Esophagus mucosa (tissue), 1 donor: ENCODE results near the gene ZNF469. TPM values are rescaled to one million over a fixed set of nuclear protein-coding genes. Genes with fewer than 3 reads are reported as not detected.

Experiments used
- ATAC-seq: fragments of 200-7000 bp; cut with Tn5 transposase; one replicate; pipeline ENCODE4 v1.9.1; 2020
- total RNA-seq: library from RNA; stranded (reverse); gene quantifications from one replicate; pipeline ENCODE4 v1.2.4, GENCODE V29; 2023
- donor health status: DM: yes; HTN: yes; CAD: no.

Gene ZNF469
- total RNA-seq, 1 donor from 2014 or later: 0.24 TPM

DNA sequence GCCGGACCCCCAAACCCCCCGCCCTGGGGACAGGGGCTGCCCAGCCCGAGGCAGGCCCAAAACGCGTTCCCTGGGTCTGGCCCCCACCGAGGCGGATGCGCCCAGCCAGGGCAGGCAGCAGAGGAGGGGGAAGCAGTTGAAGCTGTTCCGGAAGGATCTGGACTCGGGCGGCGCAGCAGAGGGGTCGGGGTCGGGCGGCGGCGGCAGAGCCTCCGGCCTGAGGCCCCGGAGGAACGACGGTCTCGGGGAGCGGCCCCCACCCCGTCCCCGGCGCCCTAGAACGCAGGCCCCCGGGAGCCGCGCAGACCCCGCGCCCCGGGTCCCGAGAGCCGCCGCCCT lies 47.4 kb downstream of the ZNF469 start:
- no peak for ATAC-seq

DNA sequence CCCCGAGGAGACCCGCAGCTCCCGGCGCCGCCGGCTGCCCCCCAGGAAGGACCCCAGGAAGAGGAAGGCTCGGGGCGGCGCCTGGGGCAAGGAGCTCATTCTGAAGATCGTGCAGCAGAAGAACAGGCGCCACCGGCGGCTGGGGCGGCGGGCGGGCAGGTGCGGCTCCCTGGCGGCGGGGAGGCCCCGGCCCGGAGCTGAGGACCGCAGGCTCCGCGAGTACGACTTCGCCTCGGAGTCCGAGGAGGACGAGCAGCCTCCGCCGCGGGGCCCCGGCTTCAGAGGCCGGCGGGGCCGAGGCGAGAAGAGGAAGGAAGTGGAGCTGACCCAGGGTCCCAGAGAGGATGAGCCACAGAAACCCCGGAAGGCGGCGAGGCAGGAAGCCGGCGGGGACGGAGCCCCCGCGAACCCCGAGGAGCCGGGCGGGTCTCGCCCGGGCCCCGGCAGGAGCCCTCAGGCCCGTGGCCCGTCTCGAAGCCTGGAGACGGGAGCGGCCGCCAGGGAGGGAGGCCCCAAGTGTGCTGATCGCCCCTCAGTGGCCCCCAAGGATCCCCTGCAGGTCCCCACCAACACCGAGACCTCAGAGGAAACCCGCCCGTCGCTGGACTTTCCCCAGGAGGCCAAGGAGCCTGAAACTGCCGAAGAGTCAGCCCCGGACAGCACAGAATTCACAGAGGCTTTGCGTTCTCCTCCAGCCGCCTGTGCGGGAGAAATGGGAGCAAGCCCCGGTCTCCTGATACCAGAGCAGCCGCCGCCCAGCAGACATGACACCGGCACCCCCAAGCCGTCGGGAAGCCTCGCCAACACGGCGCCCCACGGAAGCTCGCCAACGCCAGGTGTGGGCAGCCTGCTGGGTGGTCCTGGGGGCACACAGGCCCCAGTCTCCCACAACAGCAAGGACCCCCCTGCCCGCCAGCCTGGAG lies 48.0 kb downstream of the ZNF469 start:
- peak; percentile 6 for ATAC-seq

DNA sequence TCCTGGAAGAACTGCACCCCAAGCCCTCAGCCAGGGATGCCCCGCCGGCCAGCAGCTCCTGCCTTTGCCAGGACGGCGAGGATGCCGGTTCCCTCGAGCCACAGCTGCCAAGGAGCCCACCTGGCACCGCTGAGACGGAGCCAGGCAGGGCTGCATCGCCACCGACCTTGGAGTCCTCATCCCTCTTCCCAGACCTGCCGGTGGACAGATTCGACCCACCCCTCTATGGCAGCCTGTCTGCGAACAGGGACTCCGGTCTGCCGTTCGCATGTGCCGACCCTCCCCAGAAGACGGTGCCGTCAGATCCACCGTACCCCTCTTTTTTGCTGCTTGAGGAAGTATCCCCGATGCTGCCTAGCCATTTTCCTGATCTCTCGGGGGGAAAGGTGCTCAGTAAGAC lies 48.9 kb downstream of the ZNF469 start:
- ATAC-seq: no peak

DNA sequence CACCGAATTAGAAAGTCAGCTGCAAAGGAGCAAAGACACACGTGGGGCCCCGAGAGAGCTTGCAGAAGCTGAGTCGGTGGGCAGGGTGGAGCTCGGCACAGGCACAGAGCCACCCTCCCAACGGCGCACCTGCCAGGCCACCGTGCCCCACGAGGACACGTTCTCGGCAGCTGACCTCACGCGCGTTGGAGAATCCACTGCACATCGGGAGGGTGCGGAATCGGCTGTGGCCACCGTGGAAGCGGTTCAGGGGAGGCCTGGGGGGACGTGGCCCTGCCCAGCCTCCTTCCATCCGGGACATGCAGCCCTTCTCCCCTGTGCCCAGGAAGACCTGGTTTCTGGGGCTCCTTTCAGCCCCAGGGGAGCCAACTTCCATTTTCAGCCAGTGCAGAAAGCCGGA lies 49.4 kb downstream of the ZNF469 start:
- no peak for ATAC-seq

Other genes starting within 250 kb of the ZNF469 start
- 3.2 TPM for gene ZFPM1, start 70.3 kb downstream of the ZNF469 start, total RNA-seq
- 21.9 TPM for gene ZC3H18, start 187.4 kb downstream of the ZNF469 start, total RNA-seq